ENCODE measurements around the gene TAS2R43.
"Not testable (repeated sequence)": the region's sequence is repeated elsewhere in the genome, so short reads cannot be mapped to it uniquely, and the experiment has no call there.

The TAS2R43 gene

GRCh38 chr12:11059041-11059440 is 33.1 kb downstream of the TAS2R43 start:
- no peak for DNase-seq

- DNase-seq = no peak
Measured at GRCh38 chr12:11055306-11055705, 36.8 kb downstream of the TAS2R43 start.

- not testable (repeated sequence) for DNase-seq
Measured at GRCh38 chr12:11049806-11050531, 42.1 kb downstream of the TAS2R43 start.

- not testable (repeated sequence) for DNase-seq
Measured at GRCh38 chr12:11041366-11041765, 50.7 kb downstream of the TAS2R43 start.
